Stimulated activated CD4-positive, alpha-beta T cell treated with anti-CD3 and anti-CD28 coated beads, Interleukin-2, amount 100 ng/mL, for 48 hours (primary cell): ENCODE data around the gene OAF.

Source experiments
- DNase-seq, 2 donors: peaks; one replicate each; pipeline ENCODE4 v3.0.0-alpha.2; 2020

Gene OAF

DNA sequence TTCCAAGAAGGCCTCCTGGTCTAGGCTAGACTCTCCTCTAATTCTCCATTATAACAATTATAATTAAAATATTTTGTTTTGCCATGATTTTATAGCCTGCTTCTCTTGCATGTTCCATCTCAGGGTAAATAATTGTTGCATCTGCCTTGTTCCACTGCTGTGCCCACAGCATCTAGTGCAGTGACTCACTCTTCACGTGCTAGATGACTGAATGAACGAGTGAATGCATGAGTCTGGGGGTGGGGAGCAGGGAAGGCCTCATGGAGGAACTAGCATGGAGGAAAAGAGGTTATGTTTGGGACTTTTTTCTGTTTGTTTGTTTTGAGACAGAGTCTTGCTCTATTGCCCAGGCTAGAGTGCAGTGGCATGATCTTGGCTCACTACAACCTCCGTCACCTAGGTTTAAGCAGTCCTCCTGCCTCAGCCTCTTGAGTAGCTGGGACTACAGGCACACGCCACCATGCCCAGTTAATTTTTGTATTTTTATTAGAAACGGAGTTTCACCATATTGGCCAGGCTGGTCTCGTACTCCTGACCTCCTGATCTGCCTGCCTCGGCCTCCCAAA is 5.2 kb upstream of the OAF start:
- no peak for DNase-seq

GRCh38 chr11:120207512-120207911 is 3.3 kb upstream of the OAF start:
- no peak for DNase-seq

GRCh38 chr11:120208001-120208441 is 2.8 kb upstream of the OAF start:
- no peak for DNase-seq

- no peak for DNase-seq
Observed at GRCh38 chr11:120208777-120209176, 2.1 kb upstream of the OAF start.

DNA sequence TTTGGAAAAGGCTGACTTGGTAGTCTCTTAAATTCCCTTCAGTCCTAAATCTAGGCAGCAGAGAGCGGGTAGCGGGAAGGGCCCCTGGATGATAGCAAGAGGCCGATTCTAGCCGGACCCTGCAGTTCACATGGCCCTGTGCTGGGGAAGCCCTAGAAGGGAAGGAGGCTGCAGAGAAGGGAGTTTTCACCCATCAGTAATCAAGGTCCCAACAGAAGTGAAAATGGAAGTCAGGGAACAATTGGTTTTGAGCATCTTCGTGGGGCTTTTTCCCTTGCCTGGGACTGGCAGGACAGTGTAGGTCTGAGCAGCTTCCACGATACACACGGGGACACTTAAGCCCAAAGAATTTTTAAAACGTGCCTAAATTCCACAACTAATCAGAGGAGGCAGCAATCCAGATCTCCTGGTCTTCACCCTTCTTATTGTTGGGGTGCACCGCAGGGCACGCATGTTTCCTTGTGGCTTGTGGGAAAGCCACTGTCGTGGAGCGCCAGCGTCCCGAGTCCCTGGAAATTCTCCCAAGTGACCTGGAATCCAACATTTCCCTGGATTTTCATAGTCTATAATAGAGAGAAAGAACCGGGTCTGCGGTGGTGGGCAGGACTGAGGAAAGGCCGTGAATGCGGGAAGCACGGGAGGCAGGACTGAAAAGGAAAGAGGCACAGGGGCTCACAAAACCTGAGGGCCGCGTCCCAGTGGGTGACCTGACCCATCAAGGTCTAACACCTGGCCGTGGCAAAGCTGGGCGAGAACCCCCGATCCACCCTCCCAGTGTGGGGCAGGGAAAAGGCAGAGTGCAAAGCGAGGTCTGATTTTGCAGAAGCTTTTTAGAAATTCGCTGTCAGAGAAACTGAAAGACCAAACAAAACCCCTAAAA is 846 bp upstream of the OAF start:
- DNase-seq: no peak

- DNase-seq: no peak
Observed at GRCh38 chr11:120211522-120212258, 858 bp downstream of the OAF start.

- DNase-seq: no peak
Observed at GRCh38 chr11:120212259-120212878, 1.5 kb downstream of the OAF start.

GRCh38 chr11:120212926-120213325 is 2.1 kb downstream of the OAF start:
- DNase-seq: no peak

- DNase-seq: no peak
Observed at GRCh38 chr11:120214581-120214980, 3.7 kb downstream of the OAF start.

DNA sequence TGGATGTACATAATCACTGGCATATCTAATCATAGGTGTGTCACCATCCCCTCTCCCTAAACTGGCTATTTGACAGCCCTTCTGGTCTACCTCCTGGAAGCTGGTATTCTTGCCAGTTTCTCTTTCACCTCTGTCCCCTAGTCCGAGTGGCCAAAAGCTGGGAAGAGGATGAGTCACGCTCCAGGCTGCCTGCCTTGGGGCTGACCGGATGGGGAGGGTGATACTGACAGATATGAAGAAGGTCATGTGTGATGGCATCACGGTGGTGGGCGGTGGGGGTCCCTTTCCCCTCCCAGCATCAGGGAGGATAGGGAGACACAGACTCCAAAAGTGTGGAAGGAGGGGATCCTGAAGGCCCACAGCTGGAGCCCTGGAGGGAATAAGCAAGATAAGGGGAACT is 4.8 kb downstream of the OAF start:
- no peak for DNase-seq

GRCh38 chr11:120216426-120217102 is 5.7 kb downstream of the OAF start:
- DNase-seq: no peak

DNA sequence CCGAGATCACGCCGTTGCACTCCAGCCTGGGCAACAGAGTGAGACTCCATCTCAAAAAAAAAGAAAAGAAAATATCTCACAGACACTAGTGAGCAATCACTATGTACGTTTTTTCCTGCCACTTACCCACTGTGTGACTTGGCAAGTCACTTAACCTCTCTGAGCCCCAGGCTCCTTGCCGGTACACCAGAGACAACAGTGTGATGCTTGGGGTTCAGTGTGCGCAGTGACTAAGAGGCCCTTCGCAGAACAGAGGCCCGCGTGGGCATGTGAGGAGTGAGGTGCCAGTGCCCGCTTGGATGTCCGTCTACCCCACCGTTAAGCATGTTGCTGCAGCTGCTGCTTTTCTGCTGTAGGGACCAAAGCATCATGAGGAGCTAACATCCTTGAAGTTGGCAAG is 6.7 kb downstream of the OAF start:
- DNase-seq: no peak

- DNase-seq: no peak
Observed at GRCh38 chr11:120217941-120218694, 7.3 kb downstream of the OAF start.

- no peak for DNase-seq
Observed at GRCh38 chr11:120218695-120219033, 7.8 kb downstream of the OAF start.

DNA sequence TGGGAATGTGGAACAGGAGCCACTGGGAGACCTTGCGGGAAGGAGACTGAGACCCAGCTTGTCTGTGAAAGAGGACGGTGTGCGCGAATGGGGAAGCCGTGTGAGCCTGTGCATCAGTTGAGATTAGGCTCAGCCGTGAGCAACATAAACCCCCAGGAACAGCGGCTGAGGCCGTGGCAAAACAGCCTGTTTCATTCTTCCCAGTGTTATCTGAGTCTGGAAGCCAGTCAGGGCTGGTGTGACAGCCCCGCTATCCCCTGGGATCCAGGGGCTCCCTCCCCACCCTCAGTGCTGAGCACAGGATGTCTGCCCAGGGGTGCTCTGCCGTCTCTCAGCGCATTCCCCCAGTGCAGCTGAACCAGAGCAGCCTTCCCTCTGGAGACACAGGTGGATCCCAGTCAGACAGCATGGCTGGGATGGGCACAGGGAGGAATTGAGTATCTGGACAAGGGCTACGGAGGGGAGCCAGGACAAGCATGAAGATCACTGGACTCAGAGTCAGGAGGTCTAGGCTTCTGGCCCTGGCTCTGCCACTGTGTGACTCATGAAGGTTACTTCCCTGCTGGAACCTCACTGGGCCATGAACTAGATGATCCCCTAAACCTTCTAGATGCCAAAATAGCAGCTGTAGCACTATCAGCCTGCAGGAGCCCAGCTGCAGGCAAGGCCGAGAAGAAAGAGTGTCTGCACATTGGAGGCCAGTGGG is 8.6 kb downstream of the OAF start:
- no peak for DNase-seq

DNA sequence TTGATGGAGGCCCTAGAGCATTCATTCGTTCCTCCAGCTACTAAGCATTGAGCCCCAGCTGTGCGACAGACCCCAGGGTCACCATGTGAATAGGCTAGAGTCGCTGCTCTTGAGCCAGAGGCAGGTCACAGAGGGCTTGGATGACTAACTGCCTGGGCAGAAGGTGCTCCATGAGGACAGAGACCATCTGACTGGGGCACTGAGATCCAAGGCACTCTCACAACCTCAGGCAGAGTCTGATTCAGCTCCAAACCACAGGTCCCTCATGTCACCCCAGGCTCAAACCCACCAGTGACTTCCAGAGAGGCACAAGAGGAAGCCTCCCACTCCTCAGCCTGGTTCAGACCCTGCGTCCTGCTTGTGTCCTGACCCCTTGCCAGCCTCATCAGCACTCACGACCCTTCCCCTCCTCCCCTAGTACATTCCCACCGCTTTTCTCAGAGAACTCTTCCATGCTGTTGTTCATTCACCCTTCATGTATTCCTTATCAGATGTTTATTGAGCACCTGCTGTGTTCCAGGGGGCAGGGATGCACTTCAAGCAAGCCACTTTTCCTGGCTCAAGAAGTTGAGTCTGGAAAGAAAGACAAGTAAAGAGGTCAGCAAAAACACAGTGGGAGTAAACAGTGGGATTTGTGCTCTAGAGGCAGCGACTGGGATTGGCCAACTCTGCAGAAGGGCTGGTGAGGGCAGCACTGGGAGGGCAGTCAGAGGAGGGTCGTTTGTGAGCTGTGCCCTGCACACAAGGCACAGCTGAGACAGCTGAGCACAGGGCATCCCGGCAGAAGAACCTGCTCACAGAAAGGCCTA is 9.3 kb downstream of the OAF start:
- DNase-seq: no peak

DNA sequence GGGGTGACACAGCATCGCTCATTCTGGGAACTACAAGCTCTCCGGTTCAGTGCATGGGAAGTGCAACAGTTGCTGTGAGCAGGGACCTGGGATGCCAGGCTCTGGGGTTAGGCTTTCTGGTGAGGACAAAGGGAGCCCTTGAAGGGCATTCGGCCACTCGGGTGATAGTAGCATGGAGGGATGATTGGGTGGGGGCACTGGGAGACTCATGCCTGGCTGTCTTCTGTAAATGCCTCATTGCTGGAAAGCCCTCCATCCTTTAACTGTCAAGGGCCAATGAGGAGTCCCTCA is 9.9 kb downstream of the OAF start:
- DNase-seq: no peak

- DNase-seq: no peak
Observed at GRCh38 chr11:120221115-120221752, 10.4 kb downstream of the OAF start.

DNA sequence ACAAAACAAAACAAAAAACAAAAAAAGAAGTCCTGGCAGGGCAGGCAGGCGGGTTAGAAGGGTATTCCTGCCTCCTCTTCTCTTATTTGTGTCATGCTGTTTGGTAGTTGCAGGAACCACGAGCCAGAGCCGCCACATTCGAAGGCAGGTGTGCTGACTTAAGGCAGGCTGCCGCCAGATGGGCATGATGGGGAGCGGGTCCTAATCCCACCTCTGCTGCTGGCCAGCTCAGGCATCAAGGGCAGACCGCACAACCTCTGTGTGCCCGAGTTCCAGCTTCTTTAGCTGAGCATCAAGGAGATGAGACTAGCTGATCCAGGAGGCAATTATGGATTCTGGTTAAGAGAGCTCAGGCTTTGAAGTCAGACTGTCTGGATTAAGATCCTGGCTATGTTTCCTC is 12.1 kb downstream of the OAF start:
- no peak for DNase-seq

GRCh38 chr11:120223793-120224192 is 13.0 kb downstream of the OAF start:
- DNase-seq: no peak
